IMR-90 (cell line): ENCODE measurements around the gene ATP13A5. TPM values are rescaled to one million over a fixed set of nuclear protein-coding genes. Genes with fewer than 3 reads are reported as not detected.

ENCODE experiments used
- ATAC-seq: fragments of 200-7000 bp; cut with Tn5 transposase; 2 replicates; pipeline ENCODE4 v1.9.1; 2020; ENCODE audit warnings: low read depth, mild to moderate bottlenecking, moderate library complexity
- BruUV-seq: library from RNA; stranded (reverse); fragments of 400-500 nt; replicated peaks from 2 replicates; lab custom pipeline; 2021; lab: Mats Ljungman, UMichigan
- CTCF ChIA-PET: fragments of 300-600 bp; formaldehyde crosslinking; extraction: SDS; loops from one replicate; lab custom pipeline; 2021; ENCODE audit warnings: antibody characterized with exemption; lab: Yijun Ruan, JAX
- POLR2A ChIA-PET: fragments of 300-600 bp; sonication (Branson Sonifier 250); formaldehyde crosslinking; loops from one replicate; lab custom pipeline; 2022; ENCODE audit warnings: antibody characterized with exemption; ENCODE audit not compliant: unreplicated experiment; lab: Charles Lee
- DNase-seq: peaks from one replicate; pipeline ENCODE4 v3.0.0; 2013
- H2AFZ ChIP-seq: replicated peaks from 2 replicates; pipeline ENCODE3; 2013; ENCODE audit warnings: low read length, mild to moderate bottlenecking; ENCODE audit not compliant: poor library complexity
- H2AK5ac ChIP-seq: 2 replicates; pipeline ENCODE4 v1.6.1; 2013; ENCODE audit warnings: low read depth, low read length, inconsistent platforms
- H2AK9ac ChIP-seq: replicated peaks from 2 replicates; pipeline ENCODE3; 2013; ENCODE audit warnings: mild to moderate bottlenecking, low read depth, low read length, moderate library complexity; ENCODE audit not compliant: poor library complexity
- H2BK120ac ChIP-seq: 2 replicates; pipeline ENCODE4 v1.6.1; 2013; ENCODE audit warnings: low read depth, low read length, inconsistent platforms
- H2BK15ac ChIP-seq: 3 replicates; pipeline ENCODE4 v1.6.1; 2013; ENCODE audit warnings: low read depth, low read length, inconsistent platforms
- H2BK20ac ChIP-seq: 2 replicates; pipeline ENCODE4 v1.6.1; 2013; ENCODE audit warnings: low read depth, mild to moderate bottlenecking, inconsistent platforms, low read length, moderate library complexity
- H2BK5ac ChIP-seq: 2 replicates; pipeline ENCODE4 v1.6.1; 2013; ENCODE audit warnings: mild to moderate bottlenecking, low read depth, low read length, inconsistent platforms; ENCODE audit not compliant: poor library complexity, severe bottlenecking
- H3K14ac ChIP-seq: replicated peaks from 2 replicates; pipeline ENCODE4 v1.6.1; 2013; ENCODE audit warnings: low read depth, low read length, inconsistent platforms
- H3K18ac ChIP-seq: 2 replicates; pipeline ENCODE4 v1.6.1; 2013; ENCODE audit warnings: low read depth, low read length, control low read depth
- H3K23ac ChIP-seq: 2 replicates; pipeline ENCODE4 v1.6.1; 2013; ENCODE audit warnings: low read depth, low read length, inconsistent platforms
- H3K27ac ChIP-seq: 2 replicates; pipeline ENCODE4 v1.5.1; 2013; ENCODE audit warnings: mild to moderate bottlenecking, control low read depth, low read length; ENCODE audit not compliant: insufficient read depth
- H3K27me3 ChIP-seq: 2 replicates; pipeline ENCODE4 v1.6.1; 2013; ENCODE audit warnings: low read length; ENCODE audit not compliant: control insufficient read depth, insufficient read depth
- H3K36me3 ChIP-seq: 2 replicates; pipeline ENCODE4 v1.6.1; 2013; ENCODE audit warnings: low read length, mixed read lengths; ENCODE audit not compliant: control insufficient read depth, insufficient read depth
- H3K4ac ChIP-seq: 2 replicates; pipeline ENCODE4 v1.6.1; 2013; ENCODE audit warnings: low read depth, low read length, inconsistent platforms
- H3K4me1 ChIP-seq: 2 replicates; pipeline ENCODE4 v1.6.1; 2013; ENCODE audit warnings: low read length, mixed read lengths; ENCODE audit not compliant: control insufficient read depth, insufficient read depth
- H3K4me2 ChIP-seq: 2 replicates; pipeline ENCODE4 v1.6.1; 2013; ENCODE audit warnings: low read depth, mild to moderate bottlenecking, control low read depth, low read length, moderate library complexity
- H3K4me3 ChIP-seq: 2 replicates; pipeline ENCODE4 v1.5.1; 2013; ENCODE audit warnings: low read depth, mild to moderate bottlenecking, control low read depth, low read length, moderate library complexity; ENCODE audit not compliant: insufficient read depth
- H3K56ac ChIP-seq: 2 replicates; pipeline ENCODE4 v1.6.1; 2013; ENCODE audit warnings: low read length, inconsistent platforms; ENCODE audit not compliant: insufficient read depth; ENCODE audit errors: extremely low read depth
- H3K79me1 ChIP-seq, 2 experiments: 2 replicates each; pipeline ENCODE4 v1.6.1; 2013; ENCODE audit warnings: low read length in 2 of 2, inconsistent platforms in 1 of 2, low read depth in 1 of 2
- H3K9ac ChIP-seq: 2 replicates; pipeline ENCODE4 v1.6.1; 2013; ENCODE audit warnings: low read depth, low read length, control low read depth
- H3K9me1 ChIP-seq: 2 replicates; pipeline ENCODE4 v1.6.1; 2013; ENCODE audit warnings: low read length, inconsistent platforms; ENCODE audit not compliant: insufficient read depth
- H3K9me3 ChIP-seq: 2 replicates; pipeline ENCODE4 v1.6.1; 2013; ENCODE audit warnings: low read length; ENCODE audit not compliant: control insufficient read depth, insufficient read depth
- H4K20me1 ChIP-seq: 2 replicates; pipeline ENCODE4 v1.6.1; 2013; ENCODE audit warnings: low read length, inconsistent platforms; ENCODE audit not compliant: insufficient read depth
- H4K5ac ChIP-seq: 2 replicates; pipeline ENCODE4 v1.6.1; 2013; ENCODE audit warnings: mild to moderate bottlenecking, low read depth, low read length, control low read depth
- H4K8ac ChIP-seq, 2 experiments: 2 replicates each; pipeline ENCODE4 v1.6.1; 2013; ENCODE audit warnings: low read depth in 2 of 2, low read length in 2 of 2, control low read depth in 1 of 2, inconsistent platforms in 1 of 2
- H4K91ac ChIP-seq: 2 replicates; pipeline ENCODE4 v1.6.1; 2013; ENCODE audit warnings: low read depth, low read length, inconsistent platforms; ENCODE audit not compliant: insufficient read depth
- BHLHE40 ChIP-seq: fragments of 150-350 bp; IDR thresholded peaks from 2 replicates; pipeline ENCODE4 v1.6.1; 2016; ENCODE audit warnings: mild to moderate bottlenecking, low read depth, low read length
- CEBPB ChIP-seq: IDR thresholded peaks from 2 replicates; pipeline ENCODE4 v1.6.1; 2012; ENCODE audit warnings: low read depth, low read length, improper control_type of control experiment
- CHD1 ChIP-seq: IDR thresholded peaks from 2 replicates; pipeline ENCODE4 v1.6.1; 2012; ENCODE audit warnings: low read depth, low read length, improper control_type of control experiment
- FOS ChIP-seq: fragments of 150-350 bp; IDR thresholded peaks from 2 replicates; pipeline ENCODE4 v1.6.1; 2016; ENCODE audit warnings: low read depth, low read length
- MAFK ChIP-seq: IDR thresholded peaks from 2 replicates; pipeline ENCODE4 v1.6.1; 2012; ENCODE audit warnings: low read depth, low read length, improper control_type of control experiment
- MAZ ChIP-seq: IDR thresholded peaks from 2 replicates; pipeline ENCODE4 v1.6.1; 2012; ENCODE audit warnings: low read depth, mild to moderate bottlenecking, low read length, improper control_type of control experiment, moderate library complexity, borderline replicate concordance
- MXI1 ChIP-seq: IDR thresholded peaks from 2 replicates; pipeline ENCODE4 v1.6.1; 2012; ENCODE audit warnings: low read depth, mild to moderate bottlenecking, low read length, moderate library complexity, borderline replicate concordance
- NFE2L2 ChIP-seq: fragments of 150-350 bp; IDR thresholded peaks from 2 replicates; pipeline ENCODE4 v1.6.1; 2016; ENCODE audit warnings: low read depth, mild to moderate bottlenecking, low read length
- POLR2A ChIP-seq: IDR thresholded peaks from 2 replicates; pipeline ENCODE4 v1.6.1; 2012; ENCODE audit warnings: mild to moderate bottlenecking, low read depth, low read length
- RAD21 ChIP-seq: IDR thresholded peaks from 2 replicates; pipeline ENCODE4 v1.6.1; 2012; ENCODE audit warnings: low read length, improper control_type of control experiment
- RCOR1 ChIP-seq: IDR thresholded peaks from 2 replicates; pipeline ENCODE4 v1.6.1; 2012; ENCODE audit warnings: mild to moderate bottlenecking, low read length, improper control_type of control experiment; ENCODE audit not compliant: insufficient replicate concordance
- RFX5 ChIP-seq: IDR thresholded peaks from 2 replicates; pipeline ENCODE4 v1.8.0; 2012; ENCODE audit warnings: low read depth, mild to moderate bottlenecking, low read length, moderate library complexity
- SMC3 ChIP-seq: fragments of 150-350 bp; IDR thresholded peaks from 2 replicates; pipeline ENCODE4 v1.6.1; 2016; ENCODE audit warnings: low read depth, mild to moderate bottlenecking, antibody characterized with exemption, low read length, moderate library complexity
- WGBS, 2 experiments: methylation state at CpG; one replicate each; pipeline versions ENCODE4 v1.1.5 to v1.1.7; 2013; ENCODE audit warnings: missing lambda C conversion rate in 2 of 2; ENCODE audit not compliant: insufficient read length in 1 of 2; ENCODE audit errors: extremely low coverage in 2 of 2; 5-methylcytosine and 5-hydroxymethylcytosine counted together
- dilution Hi-C: fragments of 300-500 bp; cut with HindIII; formaldehyde crosslinking; loops from one replicate; pipeline ENCODE4 v1.14.3; 2018; ENCODE audit warnings: low sequenced_read_pairs; ENCODE audit not compliant: unreplicated experiment
- in situ Hi-C: fragments of 300-500 bp; cut with MboI; formaldehyde crosslinking; loops from 3 replicates; pipeline ENCODE4 v1.14.3; 2019; ENCODE audit warnings: low sequenced_read_pairs, inconsistent platforms, mixed read lengths
- intact Hi-C: fragments of 100-400 bp; cut with micrococcal nuclease; formaldehyde crosslinking; loops from 2 replicates; pipeline ENCODE4 v1.10.0; 2022
- polyA plus RNA-seq, 3 experiments: library from polyadenylated mRNA; depleted of rRNA; stranded (reverse); fragments of >200 nt; gene quantifications; 2 replicates each; pipeline ENCODE4 v1.2.3, GENCODE V29; 2012; ENCODE audit warnings: low replicate concordance in 1 of 3
- total RNA-seq: library from RNA; depleted of rRNA; stranded (reverse); fragments of >200 nt; gene quantifications from 2 replicates; pipeline ENCODE4 v1.2.3, GENCODE V29; 2012
- TF ChIP-seq, protein P1 (sequence below): fragments of 150-350 bp; IDR thresholded peaks from 2 replicates; pipeline ENCODE4 v1.6.1; 2017; ENCODE audit warnings: mild to moderate bottlenecking, antibody characterized with exemption, low read length, low read depth
- TF ChIP-seq, protein P2 (sequence below): conservative IDR thresholded peaks from 2 replicates; pipeline ENCODE4 v1.5.1; 2012; ENCODE audit warnings: mild to moderate bottlenecking, low read depth, low read length, improper control_type of control experiment
- TF ChIP-seq, protein P3 (sequence below): fragments of 150-350 bp; IDR thresholded peaks from 2 replicates; pipeline ENCODE4 v1.6.1; 2016; ENCODE audit warnings: low read depth, mild to moderate bottlenecking, low read length, moderate library complexity, borderline replicate concordance

The ATP13A5 gene
- total and polyA plus RNA-seq, 2 of the 4 experiments (the other 2 are of a cell fraction), result not detected

DNA sequence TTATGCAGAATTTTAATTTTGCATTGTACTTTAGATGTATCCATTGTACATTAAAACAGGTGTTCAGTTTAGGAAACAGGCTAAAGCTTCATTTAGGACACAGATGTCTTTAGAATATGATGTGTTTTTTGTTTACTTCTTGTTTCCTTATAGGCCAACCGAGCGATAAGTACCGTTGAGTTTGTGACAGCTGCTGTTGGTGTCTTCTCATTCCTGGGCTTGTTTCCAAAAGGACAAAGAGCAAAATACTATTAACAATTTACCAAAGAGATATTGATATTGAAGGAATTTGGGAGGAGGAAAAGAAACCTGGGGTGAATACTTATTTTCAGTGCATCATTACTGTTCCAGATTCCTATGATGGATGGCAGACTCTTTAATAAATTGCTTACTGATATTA, 108.1 kb downstream of the ATP13A5 start:
- Histone ChIP-seq H3K9ac (no peak overlapping the region), H2BK5ac (no peak overlapping the region), H2BK15ac (no peak overlapping the region), H2BK120ac (no peak overlapping the region), H4K8ac (no peak overlapping the region), H2AFZ (no peak overlapping the region), H3K27ac (no peak overlapping the region), H3K4me2 (no peak overlapping the region), H3K9me1 (no peaks in the 10 kb centered on the region), H3K9me3 (0 out of 2 replicates have a peak, but pooled peaks cover 2% of the 10 kb centered on the region), H4K5ac (no peak overlapping the region), H3K56ac (no peak overlapping the region), H3K14ac (no peak overlapping the region), H3K79me1 (no peaks in the 10 kb centered on the region), H3K23ac (no peak overlapping the region), H4K91ac (no peak overlapping the region), H3K18ac (no peak overlapping the region), H3K27me3 (no peaks in the 10 kb centered on the region), H2AK9ac (no peak overlapping the region), H2AK5ac (no peak overlapping the region), H3K36me3 (no peaks in the 10 kb centered on the region), H3K4ac (no peak overlapping the region), H3K4me3 (no peak overlapping the region), H2BK20ac (no peak overlapping the region), H4K20me1 (no peaks in the 10 kb centered on the region), H3K4me1 (no peaks in the 10 kb centered on the region)
- intact Hi-C loops, result no loop called here
- WGBS, 2 experiments, result no CpG with 5 or more reads among the region's 3 CpGs
- ATAC-seq (no peak), DNase-seq (no peak)
- dilution Hi-C loops, result no loop called here
- ChIA-PET CTCF (no interaction called here), POLR2A (no interaction called here)
- BruUV-seq, result no TSS peak
- in situ Hi-C loops, result no loop called here
- no peak for TF ChIP-seq RAD21
- TF ChIP-seq MAZ, result no peak
- TF ChIP-seq BHLHE40, result no peak
- TF ChIP-seq, protein P1, sequence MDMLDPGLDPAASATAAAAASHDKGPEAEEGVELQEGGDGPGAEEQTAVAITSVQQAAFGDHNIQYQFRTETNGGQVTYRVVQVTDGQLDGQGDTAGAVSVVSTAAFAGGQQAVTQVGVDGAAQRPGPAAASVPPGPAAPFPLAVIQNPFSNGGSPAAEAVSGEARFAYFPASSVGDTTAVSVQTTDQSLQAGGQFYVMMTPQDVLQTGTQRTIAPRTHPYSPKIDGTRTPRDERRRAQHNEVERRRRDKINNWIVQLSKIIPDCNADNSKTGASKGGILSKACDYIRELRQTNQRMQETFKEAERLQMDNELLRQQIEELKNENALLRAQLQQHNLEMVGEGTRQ, result no peak
- TF ChIP-seq FOS, result no peak
- no peak for TF ChIP-seq SMC3
- no peak for TF ChIP-seq CEBPB
- no peak for TF ChIP-seq MXI1
- TF ChIP-seq, protein P2, sequence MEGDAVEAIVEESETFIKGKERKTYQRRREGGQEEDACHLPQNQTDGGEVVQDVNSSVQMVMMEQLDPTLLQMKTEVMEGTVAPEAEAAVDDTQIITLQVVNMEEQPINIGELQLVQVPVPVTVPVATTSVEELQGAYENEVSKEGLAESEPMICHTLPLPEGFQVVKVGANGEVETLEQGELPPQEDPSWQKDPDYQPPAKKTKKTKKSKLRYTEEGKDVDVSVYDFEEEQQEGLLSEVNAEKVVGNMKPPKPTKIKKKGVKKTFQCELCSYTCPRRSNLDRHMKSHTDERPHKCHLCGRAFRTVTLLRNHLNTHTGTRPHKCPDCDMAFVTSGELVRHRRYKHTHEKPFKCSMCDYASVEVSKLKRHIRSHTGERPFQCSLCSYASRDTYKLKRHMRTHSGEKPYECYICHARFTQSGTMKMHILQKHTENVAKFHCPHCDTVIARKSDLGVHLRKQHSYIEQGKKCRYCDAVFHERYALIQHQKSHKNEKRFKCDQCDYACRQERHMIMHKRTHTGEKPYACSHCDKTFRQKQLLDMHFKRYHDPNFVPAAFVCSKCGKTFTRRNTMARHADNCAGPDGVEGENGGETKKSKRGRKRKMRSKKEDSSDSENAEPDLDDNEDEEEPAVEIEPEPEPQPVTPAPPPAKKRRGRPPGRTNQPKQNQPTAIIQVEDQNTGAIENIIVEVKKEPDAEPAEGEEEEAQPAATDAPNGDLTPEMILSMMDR, result no peak
- no peak for TF ChIP-seq CHD1
- TF ChIP-seq, protein P3, sequence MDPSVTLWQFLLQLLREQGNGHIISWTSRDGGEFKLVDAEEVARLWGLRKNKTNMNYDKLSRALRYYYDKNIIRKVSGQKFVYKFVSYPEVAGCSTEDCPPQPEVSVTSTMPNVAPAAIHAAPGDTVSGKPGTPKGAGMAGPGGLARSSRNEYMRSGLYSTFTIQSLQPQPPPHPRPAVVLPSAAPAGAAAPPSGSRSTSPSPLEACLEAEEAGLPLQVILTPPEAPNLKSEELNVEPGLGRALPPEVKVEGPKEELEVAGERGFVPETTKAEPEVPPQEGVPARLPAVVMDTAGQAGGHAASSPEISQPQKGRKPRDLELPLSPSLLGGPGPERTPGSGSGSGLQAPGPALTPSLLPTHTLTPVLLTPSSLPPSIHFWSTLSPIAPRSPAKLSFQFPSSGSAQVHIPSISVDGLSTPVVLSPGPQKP, result no peak
- TF ChIP-seq NFE2L2, result no peak
- TF ChIP-seq POLR2A, result no peak
- TF ChIP-seq RCOR1, result no peak
- no peak for TF ChIP-seq MAFK
- TF ChIP-seq RFX5, result no peak
